ENCODE results near the gene HLA-A.

DNA sequence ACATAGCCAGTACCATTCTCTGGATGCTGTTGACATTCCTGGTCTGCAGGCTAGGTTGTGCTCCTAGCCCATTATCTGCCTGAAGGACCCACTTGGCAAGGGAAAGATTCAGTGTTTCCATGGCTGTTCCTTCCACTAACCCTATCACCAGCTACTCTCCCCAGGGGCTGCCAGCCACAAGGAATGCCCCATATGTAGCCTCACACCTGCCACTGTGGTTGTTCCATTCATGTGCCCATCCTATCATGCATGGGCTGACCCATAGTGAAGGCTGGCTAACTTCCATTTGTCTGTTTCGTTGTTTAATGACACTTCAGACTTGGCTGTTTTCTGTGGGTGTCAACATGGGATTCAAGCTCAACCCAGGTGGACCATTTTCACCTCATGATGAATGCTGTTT, 25.6 kb upstream of the HLA-A start:
- TF ChIP-seq CREB5 (CRISPR knock-in tag; IDR thresholded peaks at IDR 0.05) (no peak), SREBF2 (CRISPR knock-in tag; IDR thresholded peaks at IDR 0.05) (no peak), ARNT (IDR thresholded peaks at IDR 0.05) (no peak), FOXJ3 (CRISPR knock-in tag; IDR thresholded peaks at IDR 0.05) (no peak), EGR1 (conservative IDR thresholded peaks at IDR 0.05) (no peak)
- TF ChIP-seq, protein P1, sequence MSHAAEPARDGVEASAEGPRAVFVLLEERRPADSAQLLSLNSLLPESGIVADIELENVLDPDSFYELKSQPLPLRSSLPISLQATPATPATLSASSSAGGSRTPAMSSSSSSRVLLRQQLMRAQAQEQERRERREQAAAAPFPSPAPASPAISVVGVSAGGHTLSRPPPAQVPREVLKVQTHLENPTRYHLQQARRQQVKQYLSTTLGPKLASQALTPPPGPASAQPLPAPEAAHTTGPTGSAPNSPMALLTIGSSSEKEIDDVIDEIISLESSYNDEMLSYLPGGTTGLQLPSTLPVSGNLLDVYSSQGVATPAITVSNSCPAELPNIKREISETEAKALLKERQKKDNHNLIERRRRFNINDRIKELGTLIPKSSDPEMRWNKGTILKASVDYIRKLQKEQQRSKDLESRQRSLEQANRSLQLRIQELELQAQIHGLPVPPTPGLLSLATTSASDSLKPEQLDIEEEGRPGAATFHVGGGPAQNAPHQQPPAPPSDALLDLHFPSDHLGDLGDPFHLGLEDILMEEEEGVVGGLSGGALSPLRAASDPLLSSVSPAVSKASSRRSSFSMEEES (CRISPR knock-in tag; IDR thresholded peaks at IDR 0.05), result no peak
- TF ChIP-seq, protein P2, sequence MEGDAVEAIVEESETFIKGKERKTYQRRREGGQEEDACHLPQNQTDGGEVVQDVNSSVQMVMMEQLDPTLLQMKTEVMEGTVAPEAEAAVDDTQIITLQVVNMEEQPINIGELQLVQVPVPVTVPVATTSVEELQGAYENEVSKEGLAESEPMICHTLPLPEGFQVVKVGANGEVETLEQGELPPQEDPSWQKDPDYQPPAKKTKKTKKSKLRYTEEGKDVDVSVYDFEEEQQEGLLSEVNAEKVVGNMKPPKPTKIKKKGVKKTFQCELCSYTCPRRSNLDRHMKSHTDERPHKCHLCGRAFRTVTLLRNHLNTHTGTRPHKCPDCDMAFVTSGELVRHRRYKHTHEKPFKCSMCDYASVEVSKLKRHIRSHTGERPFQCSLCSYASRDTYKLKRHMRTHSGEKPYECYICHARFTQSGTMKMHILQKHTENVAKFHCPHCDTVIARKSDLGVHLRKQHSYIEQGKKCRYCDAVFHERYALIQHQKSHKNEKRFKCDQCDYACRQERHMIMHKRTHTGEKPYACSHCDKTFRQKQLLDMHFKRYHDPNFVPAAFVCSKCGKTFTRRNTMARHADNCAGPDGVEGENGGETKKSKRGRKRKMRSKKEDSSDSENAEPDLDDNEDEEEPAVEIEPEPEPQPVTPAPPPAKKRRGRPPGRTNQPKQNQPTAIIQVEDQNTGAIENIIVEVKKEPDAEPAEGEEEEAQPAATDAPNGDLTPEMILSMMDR (IDR thresholded peaks at IDR 0.05 in 2 of 3, conservative IDR thresholded peaks at IDR 0.05 in 1 of 3; ENCODE audit: insufficient read depth in 2 of 3, low read depth in 1 of 3, low read length in 3 of 3), result no peak
